Spleen (tissue), 11 donors: ENCODE measurements around the gene ARID3A. TPM values are rescaled to one million over a fixed set of nuclear protein-coding genes. Genes with fewer than 3 reads are reported as not detected.

Experiments used
- DNase-seq: peaks from one replicate; pipeline ENCODE4 v3.0.0-alpha.2; 2020
- H3K27ac ChIP-seq, 8 donors: fragments of 200-600 bp; sonication (generic) in 7 of 8; 1 replicate in 4 of 8; 2 replicates in 4 of 8; pipeline versions ENCODE4 v1.5.0 to v1.8.0; 2016 to 2021; ENCODE audit warnings: inconsistent platforms in 4 of 8, mild to moderate bottlenecking in 4 of 8, moderate library complexity in 1 of 8
- H3K27me3 ChIP-seq, 7 donors: fragments of 200-600 bp; sonication (generic) in 6 of 7; replicated peaks in 1 of 7; 1 replicate in 4 of 7; 2 replicates in 3 of 7; pipeline versions ENCODE4 v1.5.0 to v1.8.0; 2016 to 2021; ENCODE audit warnings: inconsistent platforms in 3 of 7, mild to moderate bottlenecking in 1 of 7
- H3K36me3 ChIP-seq, 6 donors: fragments of 200-600 bp; sonication (generic) in 5 of 6; 1 replicate in 4 of 6; 2 replicates in 2 of 6; pipeline versions ENCODE4 v1.5.0 to v1.8.0; 2016 to 2021; ENCODE audit warnings: inconsistent platforms in 2 of 6
- H3K4me1 ChIP-seq, 6 donors: fragments of 200-600 bp; sonication (generic) in 5 of 6; 1 replicate in 3 of 6; 2 replicates in 3 of 6; pipeline versions ENCODE4 v1.5.0 to v1.8.0; 2016 to 2021; ENCODE audit warnings: inconsistent platforms in 3 of 6
- H3K4me3 ChIP-seq, 8 donors: fragments of 200-600 bp; sonication (generic) in 7 of 8; 1 replicate in 4 of 8; 2 replicates in 4 of 8; pipeline versions ENCODE4 v1.5.0 to v1.8.0; 2016 to 2021; ENCODE audit warnings: inconsistent platforms in 4 of 8, mild to moderate bottlenecking in 4 of 8, moderate library complexity in 2 of 8
- H3K9me3 ChIP-seq, 8 donors: fragments of 200-600 bp; sonication (generic) in 7 of 8; 1 replicate in 4 of 8; 2 replicates in 4 of 8; pipeline versions ENCODE4 v1.5.0 to v1.8.0; 2016 to 2021; ENCODE audit warnings: inconsistent platforms in 4 of 8
- CTCF ChIP-seq, 11 experiments: fragments of 200-600 bp in 7 of 11; fragments of 450-650 bp in 4 of 11; sonication (generic) in 4 of 11; IDR thresholded peaks in 8 of 11; conservative IDR thresholded peaks in 3 of 11; 1 replicate in 7 of 11; 2 replicates in 4 of 11; pipeline versions ENCODE4 v1.4.0 to v1.8.0; 2016 to 2021; ENCODE audit warnings: antibody characterized with exemption in 11 of 11, inconsistent platforms in 4 of 11, mild to moderate bottlenecking in 1 of 11
- POLR2A ChIP-seq, 3 donors: fragments of 450-650 bp; IDR thresholded peaks; one replicate each; pipeline ENCODE4 v1.5.1; 2017; ENCODE audit warnings: antibody characterized with exemption in 3 of 3, mild to moderate bottlenecking in 1 of 3
- POLR2AphosphoS5 ChIP-seq, 3 donors: sonication (generic); formaldehyde crosslinking; IDR thresholded peaks; one replicate each; pipeline ENCODE4 v1.5.1; 2017; ENCODE audit warnings: antibody characterized with exemption in 3 of 3
- WGBS, 5 donors: extraction: QIAGEN DNeasy Blood & Tissue Kit in 3 of 5; methylation state at CpG; one replicate each; pipeline versions ENCODE4 v1.1.5 to v1.1.7; 2013 to 2018; 5-methylcytosine and 5-hydroxymethylcytosine counted together
- intact Hi-C: fragments of 100-400 bp; cut with DNase I; formaldehyde crosslinking; loops from one replicate; pipeline ENCODE4 v1.15.0; 2023; ENCODE audit warnings: low total_unique reads
- polyA plus RNA-seq, 3 donors: library from polyadenylated mRNA; stranded (reverse); fragments of 200-250 nt; gene quantifications; one replicate each; pipeline ENCODE4 v1.2.1, GENCODE V29; 2013
- total RNA-seq, 7 donors: library from RNA; depleted of rRNA in 3 of 7; stranded (reverse); fragments of >200 nt in 3 of 7; fragmentation: NEBNext Ultra II Directional in 4 of 7; extraction: Animal tissue kit (Norgen Biotek cat#: 25700) in 4 of 7; gene quantifications; one replicate each; pipeline versions ENCODE4 v1.1.0 to v1.2.1, GENCODE V29; 2016 to 2021
- donor health status: healthy with polysubstance abuse.
- donor health status: DM: no; HTN: no; CAD: no; lungs with moderate emphysema.
- donor health status: DM: no; HTN: no; CAD: no.
- donor health status: Bipolar disorder and iron deficiency.
- donor health status: healthy.
- donor health status: DM: no; HTN: no; CAD: no.
- donor health status: DM: yes; HTN: yes; CAD: no.

ARID3A gene
- total and polyA plus RNA-seq, 10 donors = 2.5 to 42.5 (median 17.7) TPM

GRCh38 chr19:897442-898039 lies 28.3 kb upstream of the ARID3A start:
- Histone ChIP-seq H3K4me3 (no peak overlapping the region), H3K27ac (no peak overlapping the region), H3K9me3 (no peaks in the 10 kb centered on the region), H3K36me3 (peaks cover 0 to 64% (median 43%) of the 10 kb centered on the region in 6 donors), H3K27me3 (no peaks in the 10 kb centered on the region), H3K4me1 (peaks cover 0 to 56% (median 20%) of the 10 kb centered on the region in 6 donors)
- intact Hi-C loops = no loop called here
- 85 to 95% (median 93%) methylated on average over 10 to 26 of the region's 26 CpGs for WGBS, 5 donors
- no peak for DNase-seq
- no peak for TF ChIP-seq POLR2A (IDR thresholded peaks at IDR 0.05)
- peak in 1 of 11 experiments; percentile 24 for TF ChIP-seq CTCF (IDR thresholded peaks at IDR 0.05 in 8 of 11, conservative IDR thresholded peaks at IDR 0.05 in 3 of 11)
- TF ChIP-seq POLR2AphosphoS5 (IDR thresholded peaks at IDR 0.05) = peak in 2 of 3 donors; percentile 6 to 73

- H3K9me3 ChIP-seq = no peaks in the 10 kb centered on the region
- DNase-seq = peak; percentile 88
- no peaks in the 10 kb centered on the region for H3K27me3 ChIP-seq
- peak; percentile 35 to 66 (median 43) for TF ChIP-seq POLR2AphosphoS5 (IDR thresholded peaks at IDR 0.05)
- no peak for TF ChIP-seq POLR2A (IDR thresholded peaks at IDR 0.05)
- TF ChIP-seq CTCF (IDR thresholded peaks at IDR 0.05 in 8 of 11, conservative IDR thresholded peaks at IDR 0.05 in 3 of 11) = no peak
- H3K4me1 ChIP-seq = peaks cover 0 to 61% (median 20%) of the 10 kb centered on the region in 6 donors
- H3K27ac ChIP-seq = no peak overlapping the region
- no peak overlapping the region for H3K4me3 ChIP-seq
- intact Hi-C loops = no loop called here
- peaks cover 0 to 75% (median 43%) of the 10 kb centered on the region in 6 donors for H3K36me3 ChIP-seq
- WGBS, 5 donors = 74 to 85% (median 82%) methylated on average over 20 of the region's 20 CpGs
These were observed 27.2 kb upstream of the ARID3A start for GRCh38 chr19:898663-899062.

- 86 to 92% (median 90%) methylated on average over 19 to 32 of the region's 32 CpGs for WGBS, 5 donors
- Histone ChIP-seq H3K27ac (peak overlapping the region in 1 of 8 donors; percentile 42), H3K27me3 (no peaks in the 10 kb centered on the region), H3K4me3 (no peak overlapping the region), H3K9me3 (no peaks in the 10 kb centered on the region), H3K4me1 (peaks cover 0 to 61% (median 18%) of the 10 kb centered on the region in 6 donors), H3K36me3 (peaks cover 0 to 82% (median 43%) of the 10 kb centered on the region in 6 donors)
- intact Hi-C loops = no loop called here
- no peak for TF ChIP-seq POLR2A (IDR thresholded peaks at IDR 0.05)
- TF ChIP-seq POLR2AphosphoS5 (IDR thresholded peaks at IDR 0.05) = peak in 2 of 3 donors; percentile 9 to 60
- DNase-seq = no peak
These were observed 26.3 kb upstream of the ARID3A start for GRCh38 chr19:899336-900042.

- Histone ChIP-seq H3K27ac (peak overlapping the region in 3 of 8 donors; percentile 13 to 42 (median 40)), H3K9me3 (no peaks in the 10 kb centered on the region), H3K36me3 (peaks cover 0 to 86% (median 43%) of the 10 kb centered on the region in 6 donors), H3K27me3 (no peaks in the 10 kb centered on the region), H3K4me3 (no peak overlapping the region), H3K4me1 (peaks cover 0 to 64% (median 19%) of the 10 kb centered on the region in 6 donors)
- intact Hi-C loops = no loop called here
- no peak for TF ChIP-seq CTCF (IDR thresholded peaks at IDR 0.05 in 8 of 11, conservative IDR thresholded peaks at IDR 0.05 in 3 of 11)
- no peak for TF ChIP-seq POLR2A (IDR thresholded peaks at IDR 0.05)
- TF ChIP-seq POLR2AphosphoS5 (IDR thresholded peaks at IDR 0.05) = no peak
- 88 to 93% (median 91%) methylated on average over 15 of the region's 15 CpGs for WGBS, 5 donors
- no peak for DNase-seq
These were observed 25.9 kb upstream of the ARID3A start for GRCh38 chr19:900043-900301.
